B cell (primary cell): Measurements from ENCODE around the gene ICA1.

ENCODE experiments used
- CTCF ChIP-seq: fragments of 200-600 bp; IDR thresholded peaks from one replicate; pipeline ENCODE4 v1.8.0; 2022; ENCODE audit warnings: antibody characterized with exemption, mild to moderate bottlenecking
- EZH2 ChIP-seq: IDR thresholded peaks from 2 replicates; pipeline ENCODE4 v1.6.1; 2012; ENCODE audit warnings: borderline replicate concordance, low read depth, mild to moderate bottlenecking, moderate library complexity, low read length; ENCODE audit not compliant: insufficient read depth, poor library complexity, severe bottlenecking

GRCh38 chr7:8161364-8161828, 100.6 kb downstream of the ICA1 start:
- TF ChIP-seq CTCF (no peak), EZH2 (no peak)
